ENCODE results near the gene UVRAG. TPM values are rescaled to one million over a fixed set of nuclear protein-coding genes. Genes with fewer than 3 reads are reported as not detected.

UVRAG gene
- total RNA-seq, 1 donor from 2014 or later, result 7.4 TPM

DNA sequence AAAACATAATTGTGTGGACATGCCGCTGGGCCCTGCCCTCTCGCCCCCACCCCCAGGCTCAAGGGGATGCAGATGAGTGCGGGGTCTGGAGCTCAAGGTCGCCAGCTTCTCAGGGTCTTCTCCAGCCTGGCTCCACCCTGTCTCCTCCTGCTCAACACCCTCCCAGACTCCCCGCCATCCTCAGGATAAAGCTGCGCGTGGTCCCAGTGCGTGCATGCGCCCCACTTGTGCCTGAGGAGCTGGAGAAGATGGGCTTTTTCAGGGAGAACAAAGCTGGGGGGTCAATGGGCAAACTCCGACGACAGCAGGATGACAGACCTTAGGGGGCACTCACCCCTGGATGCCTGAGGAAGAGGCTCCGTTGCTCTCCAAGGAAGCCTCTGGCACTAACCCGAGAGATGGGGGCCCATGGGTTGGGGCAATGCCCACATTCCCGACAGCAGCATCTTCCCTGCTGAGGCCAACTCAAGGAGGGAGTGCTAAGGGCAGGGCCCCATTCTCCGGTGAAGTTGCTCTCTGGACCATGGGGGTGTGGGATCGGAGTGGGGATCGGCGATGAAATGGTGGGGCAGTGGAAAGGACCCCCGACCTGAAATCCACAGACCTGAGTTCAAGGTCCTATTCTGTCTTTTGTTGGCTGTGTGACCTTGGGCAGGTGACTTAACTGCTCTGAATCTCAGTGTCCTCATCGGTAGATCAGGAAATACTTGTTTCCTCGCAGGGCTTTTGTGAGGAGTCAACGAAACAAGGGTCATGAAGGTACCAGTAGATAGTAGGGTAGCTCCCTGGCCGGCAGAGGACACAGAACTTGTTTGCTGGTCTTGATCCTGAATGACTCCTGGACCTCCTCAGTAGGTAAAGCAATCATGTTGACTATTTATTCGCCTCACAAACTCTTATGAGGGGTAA is 343.6 kb downstream of the UVRAG start:
- no peak overlapping the region for H3K4me3 ChIP-seq (ENCODE audit: low read depth, low read length)
- TF ChIP-seq, protein P1, sequence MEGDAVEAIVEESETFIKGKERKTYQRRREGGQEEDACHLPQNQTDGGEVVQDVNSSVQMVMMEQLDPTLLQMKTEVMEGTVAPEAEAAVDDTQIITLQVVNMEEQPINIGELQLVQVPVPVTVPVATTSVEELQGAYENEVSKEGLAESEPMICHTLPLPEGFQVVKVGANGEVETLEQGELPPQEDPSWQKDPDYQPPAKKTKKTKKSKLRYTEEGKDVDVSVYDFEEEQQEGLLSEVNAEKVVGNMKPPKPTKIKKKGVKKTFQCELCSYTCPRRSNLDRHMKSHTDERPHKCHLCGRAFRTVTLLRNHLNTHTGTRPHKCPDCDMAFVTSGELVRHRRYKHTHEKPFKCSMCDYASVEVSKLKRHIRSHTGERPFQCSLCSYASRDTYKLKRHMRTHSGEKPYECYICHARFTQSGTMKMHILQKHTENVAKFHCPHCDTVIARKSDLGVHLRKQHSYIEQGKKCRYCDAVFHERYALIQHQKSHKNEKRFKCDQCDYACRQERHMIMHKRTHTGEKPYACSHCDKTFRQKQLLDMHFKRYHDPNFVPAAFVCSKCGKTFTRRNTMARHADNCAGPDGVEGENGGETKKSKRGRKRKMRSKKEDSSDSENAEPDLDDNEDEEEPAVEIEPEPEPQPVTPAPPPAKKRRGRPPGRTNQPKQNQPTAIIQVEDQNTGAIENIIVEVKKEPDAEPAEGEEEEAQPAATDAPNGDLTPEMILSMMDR (conservative IDR thresholded peaks at IDR 0.05; ENCODE audit: low read depth, low read length), result no peak
- DNase-seq (ENCODE audit: low read depth), result no peak

DNA sequence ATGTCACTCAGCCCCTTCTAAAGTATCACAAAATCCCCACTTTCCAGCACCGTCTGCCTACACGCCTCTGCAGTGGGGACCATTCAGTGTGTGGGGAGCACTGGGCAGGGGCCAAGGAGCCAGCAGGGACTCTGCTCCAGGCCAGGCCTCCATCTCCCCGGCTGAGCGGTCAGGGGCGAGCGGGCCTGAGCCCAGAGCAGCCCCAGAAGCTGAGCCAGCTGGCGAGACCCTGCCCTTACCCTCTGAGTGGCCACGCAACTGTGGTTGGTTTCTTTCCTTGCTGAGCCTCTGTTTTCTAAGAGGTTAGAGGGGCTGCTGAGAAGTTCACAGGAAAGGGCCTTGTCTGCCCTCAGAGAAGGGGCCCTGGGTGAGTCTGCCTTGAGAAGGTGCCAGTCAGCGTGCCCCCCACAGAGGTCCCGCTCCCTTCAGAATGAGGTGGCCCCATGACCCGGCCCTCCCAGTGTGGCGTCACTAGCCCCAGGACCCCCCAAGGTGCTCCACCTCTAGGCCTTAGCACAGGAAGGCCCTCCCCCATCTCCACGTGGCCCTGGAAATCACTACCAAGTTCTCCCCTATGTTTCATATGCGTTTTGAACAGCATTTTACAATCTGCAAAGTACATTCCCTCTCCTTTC is 344.4 kb downstream of the UVRAG start:
- TF ChIP-seq, protein P1 (conservative IDR thresholded peaks at IDR 0.05; ENCODE audit: low read depth, low read length), result no peak
- no peak overlapping the region for H3K4me3 ChIP-seq (ENCODE audit: low read depth, low read length)
- DNase-seq (ENCODE audit: low read depth), result no peak

DNA sequence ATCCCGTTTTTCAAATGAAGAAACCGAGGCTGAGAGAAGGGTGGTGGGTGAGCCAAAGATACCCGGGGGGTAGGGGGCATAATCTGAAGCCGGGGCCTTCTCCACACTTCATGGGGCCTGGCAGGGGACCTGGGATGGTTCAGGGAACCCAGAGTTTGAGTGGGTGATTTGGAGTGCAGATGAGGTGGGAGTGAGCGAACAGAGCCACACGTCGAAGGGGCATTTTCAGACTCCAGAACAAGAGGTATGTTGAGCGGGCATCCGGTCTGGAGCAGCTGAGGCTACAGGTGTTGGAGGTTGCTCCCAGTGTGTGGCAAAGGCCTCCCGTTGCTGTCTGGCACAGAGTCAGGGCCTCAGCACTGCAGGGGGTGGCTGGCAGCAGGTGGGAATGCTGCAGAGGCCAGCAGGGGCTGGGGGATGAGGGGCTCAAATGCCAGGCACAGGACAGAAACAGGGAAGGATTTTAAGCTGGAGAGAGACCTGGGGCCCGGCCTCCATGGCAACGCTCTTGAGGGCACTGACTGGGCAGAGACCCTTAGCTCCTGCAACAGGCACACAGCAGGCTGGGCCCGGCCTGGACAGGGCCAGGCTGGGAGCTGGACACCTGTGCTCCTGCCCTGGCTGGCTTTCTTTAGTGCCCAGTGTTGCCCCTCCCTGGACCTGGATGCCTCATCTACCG is 345.1 kb downstream of the UVRAG start:
- H3K4me3 ChIP-seq (ENCODE audit: low read depth, low read length), result no peak overlapping the region
- DNase-seq (ENCODE audit: low read depth), result no peak
- TF ChIP-seq, protein P1 (conservative IDR thresholded peaks at IDR 0.05; ENCODE audit: low read depth, low read length), result no peak

DNA sequence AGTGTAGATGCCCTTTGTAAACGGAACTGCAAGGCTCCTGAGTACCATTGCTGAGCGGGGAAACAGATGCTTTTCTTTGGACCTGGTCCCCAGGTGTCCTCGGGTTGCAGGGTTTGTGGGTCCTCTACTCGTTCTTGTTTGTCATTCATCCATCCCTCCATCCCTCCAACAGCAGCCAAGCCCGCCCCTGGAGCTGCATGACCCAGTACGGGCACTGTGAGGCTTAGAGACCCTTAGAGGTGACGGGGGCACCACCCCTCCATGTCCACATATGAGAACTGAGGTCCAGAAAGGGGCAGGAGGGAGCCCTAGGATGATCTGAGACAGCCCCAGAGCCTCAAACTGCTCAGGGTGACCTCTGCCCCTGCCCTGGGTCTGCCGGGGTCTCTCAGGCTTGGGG is 345.8 kb downstream of the UVRAG start:
- H3K4me3 ChIP-seq (ENCODE audit: low read depth, low read length), result no peak overlapping the region
- TF ChIP-seq, protein P1 (conservative IDR thresholded peaks at IDR 0.05; ENCODE audit: low read depth, low read length), result no peak
- DNase-seq (ENCODE audit: low read depth), result no peak

DNA sequence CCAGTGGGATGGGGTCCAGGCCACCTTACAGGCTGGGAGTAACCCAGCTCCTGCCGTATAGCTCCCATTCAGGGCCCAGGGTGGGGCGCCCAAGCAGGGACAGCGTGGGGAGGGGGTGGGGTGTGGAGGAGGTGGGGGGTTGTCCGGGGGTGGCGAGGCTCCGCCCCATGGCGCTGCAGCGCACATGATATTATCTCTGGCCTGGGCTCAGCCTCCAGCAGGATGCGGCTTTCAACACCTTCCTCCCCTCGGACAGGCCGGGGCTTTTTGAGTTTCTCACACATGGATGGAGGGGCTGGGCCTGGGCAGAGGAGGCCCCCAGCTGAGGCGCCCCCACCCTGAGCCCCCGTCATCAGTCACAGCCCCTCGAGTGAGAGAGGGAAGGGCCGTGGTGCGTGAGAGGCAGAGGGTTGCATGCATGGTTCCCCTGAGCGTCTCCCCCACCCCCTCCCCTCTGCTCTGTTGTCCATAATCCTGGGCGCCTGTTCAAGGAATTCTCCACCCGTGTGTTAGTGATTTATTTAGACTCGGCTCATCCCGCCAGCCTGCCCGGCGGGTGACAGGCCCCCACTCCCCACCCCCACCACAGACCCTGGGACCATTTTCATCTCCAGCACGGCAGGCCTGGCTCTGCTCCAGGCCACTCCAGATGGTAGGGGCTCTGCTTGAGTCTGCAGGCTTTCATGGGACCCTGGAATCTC is 346.4 kb downstream of the UVRAG start:
- DNase-seq (ENCODE audit: low read depth), result no peak
- TF ChIP-seq, protein P1 (conservative IDR thresholded peaks at IDR 0.05; ENCODE audit: low read depth, low read length), result no peak

More for the DNA sequence above, 346.4 kb downstream of the UVRAG start:
- H3K4me3 ChIP-seq (ENCODE audit: low read depth, low read length), result no peak overlapping the region

Measured in epithelial cell of proximal tubule (primary cell).